Activated B cell treated with CpG ODN at 0.5 μM for 24 hours (primary cell): Measurements from ENCODE around the gene IMPA2. TPM values are rescaled to one million over a fixed set of nuclear protein-coding genes. Genes with fewer than 3 reads are reported as not detected.

ENCODE experiments used
- ATAC-seq: fragments of 200-7000 bp; cut with Tn5 transposase; one replicate; pipeline ENCODE4 v1.10.0; 2021; ENCODE audit warnings: low read depth, mild to moderate bottlenecking, moderate library complexity
- CTCF ChIA-PET: fragments of 350-600 bp; sonication (Branson Sonifier 250); formaldehyde crosslinking; loops from one replicate; lab custom pipeline; 2021; ENCODE audit warnings: antibody characterized with exemption; lab: Charles Lee
- POLR2A ChIA-PET: fragments of 350-600 bp; sonication (Branson Sonifier 250); formaldehyde crosslinking; loops from one replicate; lab custom pipeline; 2021; ENCODE audit warnings: antibody characterized with exemption; lab: Charles Lee
- DNase-seq: peaks from one replicate; pipeline ENCODE4 v3.0.0; 2022
- H3K27ac Mint-ChIP-seq: one replicate; pipeline ENCODE4 v1.8.0; 2020; ENCODE audit warnings: mixed read lengths
- H3K27me3 Mint-ChIP-seq: one replicate; pipeline ENCODE4 v1.8.0; 2021; ENCODE audit warnings: mixed read lengths
- H3K36me3 Mint-ChIP-seq: one replicate; pipeline ENCODE4 v1.8.0; 2021; ENCODE audit warnings: low read depth, mixed read lengths
- H3K4me1 Mint-ChIP-seq: one replicate; pipeline ENCODE4 v1.8.0; 2021; ENCODE audit warnings: mixed read lengths
- H3K4me3 Mint-ChIP-seq: one replicate; pipeline ENCODE4 v1.8.0; 2020; ENCODE audit warnings: mild to moderate bottlenecking, mixed read lengths
- H3K9me3 Mint-ChIP-seq: one replicate; pipeline ENCODE4 v1.8.0; 2020; ENCODE audit warnings: mixed read lengths
- CTCF ChIP-seq: fragments of 200-600 bp; IDR thresholded peaks from one replicate; pipeline ENCODE4 v1.8.0; 2022; ENCODE audit warnings: antibody characterized with exemption, mild to moderate bottlenecking
- intact Hi-C: fragments of 100-400 bp; cut with micrococcal nuclease; formaldehyde crosslinking; loops from one replicate; pipeline ENCODE4 v1.15.1; 2024
- total RNA-seq: library from RNA; stranded (reverse); gene quantifications from 2 replicates; pipeline ENCODE4 v1.2.3, GENCODE V29; 2022

The IMPA2 gene
- total RNA-seq, 1 donor from 2014 or later: 7.5 TPM

DNA sequence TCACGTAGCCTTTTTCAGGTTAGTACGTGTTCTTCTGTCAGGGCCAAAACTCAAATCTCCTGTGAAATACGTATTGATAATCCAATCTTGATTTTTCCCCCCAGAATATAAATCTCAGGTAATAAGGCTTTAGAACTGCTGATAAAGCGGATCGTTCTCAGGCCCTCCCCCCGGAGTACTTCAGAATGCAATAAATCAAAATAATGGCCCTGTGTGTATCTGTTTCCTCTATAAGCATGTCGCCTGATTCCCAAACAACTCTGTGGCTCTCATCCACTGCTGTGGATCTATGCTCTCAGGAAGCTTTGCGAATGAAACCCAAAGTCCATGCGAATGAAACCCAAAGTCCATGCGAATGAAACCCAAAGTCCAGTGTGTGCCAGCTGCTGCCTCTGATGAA, 49.4 kb downstream of the IMPA2 start:
- Mint-ChIP-seq H3K4me3 (no peak overlapping the region), H3K27ac (no peak overlapping the region), H3K27me3 (no peaks in the 10 kb centered on the region), H3K9me3 (no peaks in the 10 kb centered on the region), H3K4me1 (peaks cover 16% of the 10 kb centered on the region), H3K36me3 (no peaks in the 10 kb centered on the region)
- ATAC-seq: no peak
- TF ChIP-seq CTCF: no peak
- POLR2A ChIA-PET: no interaction called here
- intact Hi-C loops: no loop called here
- CTCF ChIA-PET: interaction anchor here (1.7 kb wide), 1 partner anchor 9 kb away, joined by 7 read pairs; no protein-coding TSS in a partner anchor
- DNase-seq: no peak

GRCh38 chr18:12031181-12031580, 49.9 kb downstream of the IMPA2 start:
- ChIA-PET CTCF (interaction anchor here (1.7 kb wide), 1 partner anchor 8 kb away, joined by 7 read pairs; no protein-coding TSS in a partner anchor), POLR2A (interaction anchor here (0.6 kb wide), 1 partner anchor 106 kb away, joined by 3 read pairs; no protein-coding TSS in a partner anchor)
- Mint-ChIP-seq H3K4me1 (peaks cover 16% of the 10 kb centered on the region), H3K27ac (no peak overlapping the region), H3K4me3 (no peak overlapping the region), H3K36me3 (no peaks in the 10 kb centered on the region), H3K27me3 (no peaks in the 10 kb centered on the region), H3K9me3 (no peaks in the 10 kb centered on the region)
- DNase-seq: no peak
- no peak for TF ChIP-seq CTCF
- intact Hi-C loops: no loop called here
- no peak for ATAC-seq

GRCh38 chr18:12031846-12032245, 50.5 kb downstream of the IMPA2 start:
- ChIA-PET POLR2A (interaction anchor here (0.6 kb wide), 1 partner anchor 107 kb away, joined by 3 read pairs; no protein-coding TSS in a partner anchor), CTCF (no interaction called here)
- H3K4me3 Mint-ChIP-seq: no peak overlapping the region
- no peak for DNase-seq
- no peak overlapping the region for H3K27ac Mint-ChIP-seq
- H3K4me1 Mint-ChIP-seq: peaks cover 16% of the 10 kb centered on the region
- intact Hi-C loops: no loop called here
- no peaks in the 10 kb centered on the region for H3K27me3 Mint-ChIP-seq
- no peaks in the 10 kb centered on the region for H3K9me3 Mint-ChIP-seq
- H3K36me3 Mint-ChIP-seq: no peaks in the 10 kb centered on the region
- no peak for TF ChIP-seq CTCF
- no peak for ATAC-seq

DNA sequence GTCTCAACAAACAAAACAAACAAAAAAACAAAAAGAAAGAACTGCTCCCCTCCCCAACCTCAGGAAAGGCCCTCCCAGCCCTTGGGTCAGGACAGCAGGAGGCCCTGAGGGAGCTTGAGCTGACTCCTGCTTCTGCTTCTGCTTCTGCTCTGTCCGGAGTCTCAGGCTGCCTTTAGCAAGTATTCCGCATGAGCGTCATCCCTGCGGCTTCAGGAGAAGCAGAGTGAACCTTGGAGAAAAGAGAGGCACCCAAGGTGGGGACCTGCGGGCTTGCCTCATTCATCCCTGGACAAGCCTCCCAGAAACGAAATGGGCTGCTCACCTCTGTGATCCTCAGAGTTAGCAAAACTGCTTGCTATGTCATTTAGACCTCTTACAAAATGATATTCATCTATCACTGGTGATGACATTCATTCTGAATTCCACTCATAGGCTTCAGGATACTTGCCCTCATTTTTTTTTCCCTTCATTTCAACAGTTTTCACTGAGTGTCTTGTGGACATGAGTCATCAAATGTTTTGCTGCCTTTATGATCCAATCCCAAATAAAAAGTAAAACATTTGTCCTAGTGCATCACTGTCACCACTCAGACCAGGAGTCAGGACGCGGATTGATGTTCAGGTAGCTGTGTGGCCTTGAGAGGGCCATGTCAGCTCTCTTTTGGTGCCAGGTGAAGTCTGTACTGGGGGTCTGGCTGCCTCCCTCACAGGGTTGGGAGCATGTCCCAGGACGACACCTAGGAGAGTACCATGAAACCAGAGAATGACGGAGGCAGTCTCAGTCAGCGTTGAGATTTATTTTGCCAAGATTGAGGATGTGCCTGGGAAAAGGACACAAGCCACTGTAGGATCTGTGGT, 51.7 kb downstream of the IMPA2 start:
- intact Hi-C loops: no loop called here
- Mint-ChIP-seq H3K9me3 (no peaks in the 10 kb centered on the region), H3K4me1 (peaks cover 15% of the 10 kb centered on the region), H3K27me3 (no peaks in the 10 kb centered on the region), H3K4me3 (no peak overlapping the region), H3K36me3 (no peaks in the 10 kb centered on the region), H3K27ac (no peak overlapping the region)
- TF ChIP-seq CTCF: no peak
- DNase-seq (no peak), ATAC-seq (no peak)
- ChIA-PET CTCF (no interaction called here), POLR2A (no interaction called here)

GRCh38 chr18:12033643-12034025, 52.3 kb downstream of the IMPA2 start:
- DNase-seq (no peak), ATAC-seq (no peak)
- ChIA-PET CTCF (interaction anchor here (0.8 kb wide), 1 partner anchor 95 kb away, joined by 3 read pairs; no protein-coding TSS in a partner anchor), POLR2A (no interaction called here)
- Mint-ChIP-seq H3K27ac (no peak overlapping the region), H3K4me3 (no peak overlapping the region), H3K27me3 (no peaks in the 10 kb centered on the region), H3K9me3 (no peaks in the 10 kb centered on the region), H3K4me1 (peaks cover 13% of the 10 kb centered on the region), H3K36me3 (no peaks in the 10 kb centered on the region)
- intact Hi-C loops: no loop called here
- no peak for TF ChIP-seq CTCF
